Measurements from ENCODE around the gene SKOR1. TPM values are rescaled to one million over a fixed set of nuclear protein-coding genes. Genes with fewer than 3 reads are reported as not detected.

The SKOR1 gene
- total RNA-seq (2014; rRNA removed; shearing (Covaris generic)) (0.11 TPM in 1 of 2 replicates, not detected in the other), polyA plus RNA-seq (2016; fragmentation: Nextera tagmentation; extraction: Ambion mirVana) (not detected in 2 replicates)

GRCh38 chr15:67824976-67825880, at the start of gene SKOR1:
TSS of gene SKOR1 (plus strand) at chr15:67825509. CDS start at chr15:67825603, 94 bp downstream.
- Histone ChIP-seq H3K27ac (no peak within 1 kb of the TSS), H3F3A (ENCODE audit: insufficient read depth) (no peaks in the 10 kb centered on the region), H3K36me3 (ENCODE audit: low read depth) (no peaks in the 10 kb centered on the region), H3K79me2 (ENCODE audit: insufficient read depth) (no peaks in the 10 kb centered on the region), H3K9ac (no peak within 1 kb of the TSS), H3K4me2 (ENCODE audit: unreplicated experiment) (peak within 1 kb of the TSS; percentile 28), H4K20me1 (ENCODE audit: insufficient read depth) (no peaks in the 10 kb centered on the region), H3K4me3 (peak within 1 kb of the TSS; percentile 53), H3K9me3 (ENCODE audit: low read depth) (no peaks in the 10 kb centered on the region), H3K4me1 (ENCODE audit: insufficient read depth) (no peaks in the 10 kb centered on the region), H2AFZ (no peak within 1 kb of the TSS), H3K27me3 (replicated peaks; ENCODE audit: insufficient read depth) (peaks cover 93% of the 10 kb centered on the region), H3K9me2 (ENCODE audit: insufficient read depth) (no peaks in the 10 kb centered on the region)
- 5 to 6% methylated on average over 33 to 58 of the region's 58 CpGs for WGBS, 2 experiments (ENCODE audit: low coverage in 1 of 2, low lambda C conversion rate in 2 of 2, missing lambda C conversion rate in 2 of 2)
- DNase-seq: peak; percentile 70
- TF ChIP-seq EZH2phosphoT487 (IDR thresholded peaks at IDR 0.05; ENCODE audit: insufficient read depth, low read depth) (no peak), EZH2 (IDR thresholded peaks at IDR 0.05; ENCODE audit: insufficient read depth, poor library complexity, severe bottlenecking) (peak; percentile 28)
- in situ Hi-C loops (cut with MboI): no loop called here

GRCh38 chr15:67775998-67776397, 49.3 kb upstream of the SKOR1 start:
- H3K4me3 ChIP-seq: no peak overlapping the region
- no peaks in the 10 kb centered on the region for H3K27me3 ChIP-seq (replicated peaks; ENCODE audit: insufficient read depth)
- no peak overlapping the region for H3K9ac ChIP-seq
- DNase-seq: no peak
- H2AFZ ChIP-seq: no peak overlapping the region
- no peaks in the 10 kb centered on the region for H3K9me3 ChIP-seq (ENCODE audit: low read depth)
- no peak overlapping the region for H3K27ac ChIP-seq
- no peaks in the 10 kb centered on the region for H3F3A ChIP-seq (ENCODE audit: insufficient read depth)
- no peaks in the 10 kb centered on the region for H3K79me2 ChIP-seq (ENCODE audit: insufficient read depth)
- no peak overlapping the region for H3K4me2 ChIP-seq (ENCODE audit: unreplicated experiment)
- H3K36me3 ChIP-seq (ENCODE audit: low read depth): no peaks in the 10 kb centered on the region
- H3K9me2 ChIP-seq (ENCODE audit: insufficient read depth): no peaks in the 10 kb centered on the region
- peaks cover 8% of the 10 kb centered on the region; the same call in 1 of the 2 replicates for H3K4me1 ChIP-seq (ENCODE audit: insufficient read depth)
- 94 to 95% methylated on average over 3 of the region's 3 CpGs for WGBS, 2 experiments (ENCODE audit: low coverage in 1 of 2, low lambda C conversion rate in 2 of 2, missing lambda C conversion rate in 2 of 2)
- TF ChIP-seq EZH2 (IDR thresholded peaks at IDR 0.05; ENCODE audit: insufficient read depth, poor library complexity, severe bottlenecking) (no peak), EZH2phosphoT487 (IDR thresholded peaks at IDR 0.05; ENCODE audit: insufficient read depth, low read depth) (no peak)
- in situ Hi-C loops (cut with MboI): no loop called here
- H4K20me1 ChIP-seq (ENCODE audit: insufficient read depth): no peaks in the 10 kb centered on the region

- peaks cover 8% of the 10 kb centered on the region; the same call in 1 of the 2 replicates for H3K4me1 ChIP-seq (ENCODE audit: insufficient read depth)
- H3K36me3 ChIP-seq (ENCODE audit: low read depth): no peaks in the 10 kb centered on the region
- H3K4me2 ChIP-seq (ENCODE audit: unreplicated experiment): no peak overlapping the region
- H4K20me1 ChIP-seq (ENCODE audit: insufficient read depth): no peaks in the 10 kb centered on the region
- no peak overlapping the region for H2AFZ ChIP-seq
- no peak overlapping the region for H3K9ac ChIP-seq
- H3F3A ChIP-seq (ENCODE audit: insufficient read depth): no peaks in the 10 kb centered on the region
- no peaks in the 10 kb centered on the region for H3K9me2 ChIP-seq (ENCODE audit: insufficient read depth)
- no peaks in the 10 kb centered on the region for H3K79me2 ChIP-seq (ENCODE audit: insufficient read depth)
- TF ChIP-seq EZH2phosphoT487 (IDR thresholded peaks at IDR 0.05; ENCODE audit: insufficient read depth, low read depth) (no peak), EZH2 (IDR thresholded peaks at IDR 0.05; ENCODE audit: insufficient read depth, poor library complexity, severe bottlenecking) (no peak)
- no peaks in the 10 kb centered on the region for H3K27me3 ChIP-seq (replicated peaks; ENCODE audit: insufficient read depth)
- no peak overlapping the region for H3K27ac ChIP-seq
- H3K4me3 ChIP-seq: no peak overlapping the region
- in situ Hi-C loops (cut with MboI): no loop called here
- no peaks in the 10 kb centered on the region for H3K9me3 ChIP-seq (ENCODE audit: low read depth)
- peak; percentile 20 for DNase-seq
- WGBS, 2 experiments (ENCODE audit: low coverage in 1 of 2, low lambda C conversion rate in 2 of 2, missing lambda C conversion rate in 2 of 2): 66 to 67% methylated on average over 3 of the region's 3 CpGs
Observed at GRCh38 chr15:67776600-67776999, 48.7 kb upstream of the SKOR1 start.

- Histone ChIP-seq H3K79me2 (ENCODE audit: insufficient read depth) (no peaks in the 10 kb centered on the region), H3K9me3 (ENCODE audit: low read depth) (no peaks in the 10 kb centered on the region), H3K4me1 (ENCODE audit: insufficient read depth) (peaks cover 8% of the 10 kb centered on the region; the same call in 1 of the 2 replicates), H3K36me3 (ENCODE audit: low read depth) (no peaks in the 10 kb centered on the region), H3K4me3 (no peak overlapping the region), H3K27me3 (replicated peaks; ENCODE audit: insufficient read depth) (no peaks in the 10 kb centered on the region), H3K4me2 (ENCODE audit: unreplicated experiment) (no peak overlapping the region), H2AFZ (no peak overlapping the region), H3K9ac (no peak overlapping the region), H3K27ac (no peak overlapping the region), H3K9me2 (ENCODE audit: insufficient read depth) (no peaks in the 10 kb centered on the region), H4K20me1 (ENCODE audit: insufficient read depth) (no peaks in the 10 kb centered on the region), H3F3A (ENCODE audit: insufficient read depth) (no peaks in the 10 kb centered on the region)
- 88 to 91% methylated on average over 5 of the region's 5 CpGs for WGBS, 2 experiments (ENCODE audit: low coverage in 1 of 2, low lambda C conversion rate in 2 of 2, missing lambda C conversion rate in 2 of 2)
- TF ChIP-seq EZH2 (IDR thresholded peaks at IDR 0.05; ENCODE audit: insufficient read depth, poor library complexity, severe bottlenecking): no peak
- no peak for TF ChIP-seq EZH2phosphoT487 (IDR thresholded peaks at IDR 0.05; ENCODE audit: insufficient read depth, low read depth)
- no peak for DNase-seq
- in situ Hi-C loops (cut with MboI): no loop called here
Observed at GRCh38 chr15:67777071-67777470, 48.2 kb upstream of the SKOR1 start.

All from GM23248 (cell line).